ENCODE measurements around the gene SPNS2. TPM values are rescaled to one million over a fixed set of nuclear protein-coding genes. Genes with fewer than 3 reads are reported as not detected.
A peak's percentile ranks its signal among the peaks of the same experiment; 100 is the strongest.

Gene SPNS2
- total RNA-seq, 1 donor from 2014 or later, result 10.4 TPM

GRCh38 chr17:4479340-4479981 lies 19.2 kb upstream of the SPNS2 start:
- no peak for DNase-seq
- intact Hi-C loops (cut with DNase I), result no loop called here

GRCh38 chr17:4479982-4480751 lies 18.5 kb upstream of the SPNS2 start:
- DNase-seq, result no peak
- ATAC-seq (ENCODE audit: poor library complexity), result no peak
- intact Hi-C loops (cut with DNase I), result no loop called here

More at GRCh38 chr17:4479340-4479981, 19.2 kb upstream of the SPNS2 start:
- ATAC-seq (ENCODE audit: poor library complexity), result no peak

GRCh38 chr17:4480929-4481898 lies 17.5 kb upstream of the SPNS2 start:
- no peak for ATAC-seq (ENCODE audit: poor library complexity)
- intact Hi-C loops (cut with DNase I), result no loop called here
- DNase-seq, result no peak

GRCh38 chr17:4482338-4483011 lies 16.2 kb upstream of the SPNS2 start:
- DNase-seq (no peak), ATAC-seq (ENCODE audit: poor library complexity) (no peak)
- intact Hi-C loops (cut with DNase I), result no loop called here

- intact Hi-C loops (cut with DNase I), result no loop called here
- DNase-seq (no peak), ATAC-seq (ENCODE audit: poor library complexity) (peak; percentile 25)
Observed at GRCh38 chr17:4483012-4483840, 15.5 kb upstream of the SPNS2 start.

GRCh38 chr17:4485676-4486646 lies 12.7 kb upstream of the SPNS2 start:
- ATAC-seq (ENCODE audit: poor library complexity) (no peak), DNase-seq (no peak)
- intact Hi-C loops (cut with DNase I), result no loop called here

- intact Hi-C loops (cut with DNase I), result no loop called here
- ATAC-seq (ENCODE audit: poor library complexity), result no peak
Observed at GRCh38 chr17:4487296-4487695, 11.4 kb upstream of the SPNS2 start.

GRCh38 chr17:4487820-4488716 lies 10.6 kb upstream of the SPNS2 start:
- ATAC-seq (ENCODE audit: poor library complexity), result peak; percentile 26

More at GRCh38 chr17:4487296-4487695, 11.4 kb upstream of the SPNS2 start:
- DNase-seq, result no peak

GRCh38 chr17:4488989-4489595 lies 9.6 kb upstream of the SPNS2 start:
- ATAC-seq (ENCODE audit: poor library complexity), result no peak
- DNase-seq, result no peak
- intact Hi-C loops (cut with DNase I), result no loop called here

More at GRCh38 chr17:4487820-4488716, 10.6 kb upstream of the SPNS2 start:
- intact Hi-C loops (cut with DNase I), result no loop called here
- no peak for DNase-seq

GRCh38 chr17:4490109-4490591 lies 8.5 kb upstream of the SPNS2 start:
- DNase-seq (no peak), ATAC-seq (ENCODE audit: poor library complexity) (no peak)
- intact Hi-C loops (cut with DNase I), result loop anchor here (10.0 kb wide), 1 partner anchor 55 kb away; the partner anchor contains the start of gene SPNS3

GRCh38 chr17:4490637-4491061 lies 8.0 kb upstream of the SPNS2 start:
- DNase-seq, result no peak
- no peak for ATAC-seq (ENCODE audit: poor library complexity)
- intact Hi-C loops (cut with DNase I), result loop anchor here (10.0 kb wide), 1 partner anchor 56 kb away; the partner anchor contains the start of gene SPNS3

GRCh38 chr17:4492721-4493561 lies 5.7 kb upstream of the SPNS2 start:
- intact Hi-C loops (cut with DNase I), result loop anchor here (10.0 kb wide), 1 partner anchor 58 kb away; the partner anchor contains the start of gene SPNS3

GRCh38 chr17:4497101-4497824 lies 1.4 kb upstream of the SPNS2 start:
- DNase-seq (no peak), ATAC-seq (ENCODE audit: poor library complexity) (no peak)
- intact Hi-C loops (cut with DNase I), result loop anchor here (10.0 kb wide), 1 partner anchor 62 kb away; the partner anchor contains the start of gene SPNS3

More at GRCh38 chr17:4492721-4493561, 5.7 kb upstream of the SPNS2 start:
- peak; percentile 47 for ATAC-seq (ENCODE audit: poor library complexity)
- no peak for DNase-seq

Data from Right ventricle myocardium superior (tissue), 1 donor.